HG03097 (cell line): Measurements from ENCODE around the gene MRPL39.
A peak's percentile ranks its signal among the peaks of the same experiment; 100 is the strongest.

Experiments
- ATAC-seq: cut with Tn5 transposase; IDR thresholded peaks from one replicate; pipeline ENCODE4 v1.9.1; 2021; ENCODE audit not compliant: unreplicated experiment, low FRiP score

Gene MRPL39

GRCh38 chr21:25615880-25616279 is 8.6 kb upstream of the MRPL39 start:
- ATAC-seq = no peak

- no peak for ATAC-seq
These were observed 7.2 kb upstream of the MRPL39 start for GRCh38 chr21:25614441-25614840.

GRCh38 chr21:25608044-25608737 is 910 bp upstream of the MRPL39 start:
- ATAC-seq = peak; percentile 77

GRCh38 chr21:25589887-25590286 is 17.4 kb downstream of the MRPL39 start:
- no peak for ATAC-seq

- no peak for ATAC-seq
These were observed 20.5 kb downstream of the MRPL39 start for GRCh38 chr21:25586791-25587190.

- ATAC-seq = no peak
These were observed 21.0 kb downstream of the MRPL39 start for GRCh38 chr21:25586326-25586725.

GRCh38 chr21:25584833-25585676 is 22.2 kb downstream of the MRPL39 start:
- no peak for ATAC-seq

- no peak for ATAC-seq
These were observed 23.7 kb downstream of the MRPL39 start for GRCh38 chr21:25583370-25584130.

GRCh38 chr21:25582888-25583287 is 24.4 kb downstream of the MRPL39 start:
- no peak for ATAC-seq

- ATAC-seq = no peak
These were observed 25.0 kb downstream of the MRPL39 start for GRCh38 chr21:25582164-25582790.

GRCh38 chr21:25581582-25581981 is 25.7 kb downstream of the MRPL39 start:
- ATAC-seq = no peak

GRCh38 chr21:25580912-25581260 is 26.4 kb downstream of the MRPL39 start:
- ATAC-seq = no peak

- no peak for ATAC-seq
These were observed 27.9 kb downstream of the MRPL39 start for GRCh38 chr21:25579226-25580013.

- ATAC-seq = peak; percentile 23
These were observed 29.0 kb downstream of the MRPL39 start for GRCh38 chr21:25578056-25578961.

- ATAC-seq = no peak
These were observed 29.7 kb downstream of the MRPL39 start for GRCh38 chr21:25577424-25578055.

- no peak for ATAC-seq
These were observed 33.7 kb downstream of the MRPL39 start for GRCh38 chr21:25573409-25574206.

GRCh38 chr21:25572861-25573310 is 34.4 kb downstream of the MRPL39 start:
- ATAC-seq = peak; percentile 33

- no peak for ATAC-seq
These were observed 35.6 kb downstream of the MRPL39 start for GRCh38 chr21:25571726-25572121.
